AG09309 (cell line): ENCODE data around the gene SPTSSA.

ENCODE experiments used
- DNase-seq: peaks from one replicate; pipeline ENCODE4 v3.0.0-alpha.2; 2010; ENCODE audit warnings: low read depth
- H3K4me3 ChIP-seq: 2 replicates; pipeline ENCODE4 v1.5.1; 2011; ENCODE audit warnings: mild to moderate bottlenecking, low read depth, low read length, moderate library complexity; ENCODE audit not compliant: control insufficient read depth
- TF ChIP-seq, protein P1 (sequence below): IDR thresholded peaks from 2 replicates; pipeline ENCODE4 v1.5.1; 2011; ENCODE audit warnings: mild to moderate bottlenecking, low read depth, low read length, inconsistent platforms; ENCODE audit not compliant: insufficient read depth, control insufficient read depth; ENCODE audit errors: missing control alignments

The SPTSSA gene

DNA sequence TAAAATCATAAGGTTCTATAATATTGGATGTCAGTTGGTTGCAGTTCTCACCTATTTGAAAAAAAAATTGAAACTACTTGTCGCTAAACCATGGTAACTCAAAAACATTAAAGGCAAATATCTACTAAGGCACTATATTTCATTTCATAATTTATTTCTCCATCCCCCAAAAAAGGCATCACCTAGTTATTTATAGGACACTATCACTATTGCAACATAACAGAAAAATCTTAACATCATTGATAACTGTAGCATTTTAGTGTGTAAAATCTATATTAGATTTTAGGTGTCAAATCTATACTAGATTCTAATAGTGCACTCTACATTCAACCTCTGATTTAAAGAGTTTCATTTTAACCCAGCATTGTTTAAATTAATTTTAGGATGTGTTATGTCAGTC lies 1.7 kb downstream of the SPTSSA start:
- no peak for DNase-seq
- no peak overlapping the region for H3K4me3 ChIP-seq
- TF ChIP-seq, protein P1, sequence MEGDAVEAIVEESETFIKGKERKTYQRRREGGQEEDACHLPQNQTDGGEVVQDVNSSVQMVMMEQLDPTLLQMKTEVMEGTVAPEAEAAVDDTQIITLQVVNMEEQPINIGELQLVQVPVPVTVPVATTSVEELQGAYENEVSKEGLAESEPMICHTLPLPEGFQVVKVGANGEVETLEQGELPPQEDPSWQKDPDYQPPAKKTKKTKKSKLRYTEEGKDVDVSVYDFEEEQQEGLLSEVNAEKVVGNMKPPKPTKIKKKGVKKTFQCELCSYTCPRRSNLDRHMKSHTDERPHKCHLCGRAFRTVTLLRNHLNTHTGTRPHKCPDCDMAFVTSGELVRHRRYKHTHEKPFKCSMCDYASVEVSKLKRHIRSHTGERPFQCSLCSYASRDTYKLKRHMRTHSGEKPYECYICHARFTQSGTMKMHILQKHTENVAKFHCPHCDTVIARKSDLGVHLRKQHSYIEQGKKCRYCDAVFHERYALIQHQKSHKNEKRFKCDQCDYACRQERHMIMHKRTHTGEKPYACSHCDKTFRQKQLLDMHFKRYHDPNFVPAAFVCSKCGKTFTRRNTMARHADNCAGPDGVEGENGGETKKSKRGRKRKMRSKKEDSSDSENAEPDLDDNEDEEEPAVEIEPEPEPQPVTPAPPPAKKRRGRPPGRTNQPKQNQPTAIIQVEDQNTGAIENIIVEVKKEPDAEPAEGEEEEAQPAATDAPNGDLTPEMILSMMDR: no peak

DNA sequence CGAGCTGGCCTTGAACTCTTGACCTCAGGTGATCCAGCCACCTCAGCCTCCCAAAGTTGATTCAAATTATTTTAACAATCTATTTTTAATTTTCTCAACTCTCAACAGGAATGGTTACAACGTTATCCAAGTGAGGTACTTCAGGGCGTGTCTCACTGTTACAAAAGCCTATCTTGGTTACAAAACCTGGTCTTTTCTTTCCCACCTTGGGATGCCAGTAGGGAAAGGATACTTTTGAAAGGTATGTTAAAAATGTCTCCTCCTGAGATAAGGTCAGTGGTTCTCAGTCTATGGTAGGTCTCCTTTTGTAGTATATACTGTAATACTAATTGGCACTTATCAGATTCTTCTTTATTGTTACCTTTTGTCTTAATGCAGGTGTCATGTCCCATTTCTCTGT lies 4.9 kb downstream of the SPTSSA start:
- H3K4me3 ChIP-seq: no peak overlapping the region

DNA sequence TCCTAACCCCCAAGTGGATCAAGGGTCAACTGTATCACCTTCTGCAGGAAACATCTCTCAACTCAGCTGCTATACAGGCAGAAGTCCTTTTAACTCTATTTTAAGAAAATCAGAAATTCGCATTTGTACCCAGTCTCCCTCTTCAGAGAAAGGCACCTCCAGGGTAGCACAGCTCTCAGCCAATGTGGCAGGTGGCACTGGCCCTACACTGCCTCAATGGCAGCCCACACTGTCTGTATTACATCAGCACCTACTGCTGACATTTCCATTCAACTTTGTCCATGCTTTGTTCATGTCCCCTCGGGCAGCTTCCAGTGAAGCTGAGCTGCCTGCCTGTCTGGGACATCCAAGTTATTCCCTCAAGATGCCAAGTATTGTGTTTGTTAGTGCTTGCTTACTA lies 8.8 kb downstream of the SPTSSA start:
- no peak overlapping the region for H3K4me3 ChIP-seq
- TF ChIP-seq, protein P1: no peak
- no peak for DNase-seq

More for the DNA sequence above, 4.9 kb downstream of the SPTSSA start:
- DNase-seq: no peak
- TF ChIP-seq, protein P1: no peak

DNA sequence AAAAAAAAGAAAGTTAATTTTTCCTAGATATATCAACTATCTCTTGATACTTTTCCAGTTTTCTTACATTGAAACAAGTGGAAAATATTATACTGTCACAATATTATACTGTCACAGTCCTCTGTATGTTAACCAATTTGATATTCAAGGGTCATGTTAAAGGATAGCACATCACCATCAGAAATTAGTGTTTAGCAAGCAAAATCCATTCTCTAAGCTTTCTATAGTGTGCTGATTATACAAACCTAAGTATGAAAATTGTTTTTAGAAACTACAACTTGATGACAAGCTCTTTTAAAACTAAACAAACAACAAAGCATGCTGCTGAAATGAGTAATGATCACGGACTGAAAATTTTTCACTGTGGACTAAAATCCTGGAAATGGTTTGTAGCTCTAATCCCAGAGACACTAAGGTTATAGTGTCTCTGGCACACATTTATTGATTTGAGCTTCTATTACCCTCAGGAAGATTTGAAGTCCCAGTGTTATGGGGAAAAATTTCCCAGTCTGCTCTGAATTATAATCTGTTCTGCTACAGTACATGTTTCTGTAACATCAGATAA lies 9.7 kb downstream of the SPTSSA start:
- DNase-seq: no peak
- TF ChIP-seq, protein P1: no peak
- no peak overlapping the region for H3K4me3 ChIP-seq

DNA sequence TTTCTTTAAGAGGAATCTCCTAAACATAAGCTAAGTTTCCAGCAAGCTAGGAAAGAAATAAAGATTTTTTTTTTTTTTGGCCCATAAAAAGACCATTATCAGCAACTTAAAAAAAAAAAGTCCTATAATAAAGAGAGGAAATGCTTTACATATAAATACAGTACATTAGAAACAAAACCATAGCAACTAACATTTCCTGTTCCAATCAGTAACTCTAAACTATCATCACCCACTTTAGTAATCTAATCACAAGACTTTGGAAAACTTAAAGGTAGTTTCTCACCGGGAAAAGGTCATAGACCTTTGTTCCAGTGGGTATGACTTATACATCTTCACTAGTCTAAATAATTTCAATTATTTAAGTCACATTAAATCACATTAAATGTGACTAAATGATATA lies 11.1 kb downstream of the SPTSSA start:
- DNase-seq: no peak
- TF ChIP-seq, protein P1: no peak
- H3K4me3 ChIP-seq: no peak overlapping the region

DNA sequence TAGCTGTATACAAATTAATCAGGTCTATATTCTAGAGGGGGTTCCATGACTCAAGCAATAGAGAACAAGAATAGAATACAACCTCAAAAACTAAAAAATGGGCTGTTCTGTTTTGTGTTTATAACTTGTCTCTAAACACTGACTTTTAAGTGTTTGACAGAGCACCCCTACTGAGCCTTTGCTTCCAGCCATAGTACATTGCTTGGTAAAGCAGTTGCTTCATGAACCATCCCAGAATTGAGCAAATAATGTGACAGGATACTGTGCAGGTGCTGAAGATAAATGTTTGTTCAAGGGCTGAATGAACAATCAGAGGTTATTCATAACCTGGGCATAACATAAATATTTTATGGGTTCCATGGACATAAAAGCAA lies 11.5 kb downstream of the SPTSSA start:
- no peak overlapping the region for H3K4me3 ChIP-seq
- no peak for DNase-seq
- TF ChIP-seq, protein P1: no peak
